Thyroid gland (tissue), 4 donors: ENCODE results near the gene RASGRF2. TPM values are rescaled to one million over a fixed set of nuclear protein-coding genes. Genes with fewer than 3 reads are reported as not detected.

Source experiments
- DNase-seq, 2 donors: peaks; one replicate each; pipeline ENCODE4 v3.0.0-alpha.2; 2019
- H3K27ac ChIP-seq, 3 donors: fragments of 200-600 bp; sonication (generic); 1 replicate in 2 of 3; 2 replicates in 1 of 3; pipeline ENCODE4 v1.5.1; 2016 to 2019; ENCODE audit warnings: mild to moderate bottlenecking in 1 of 3, moderate library complexity in 1 of 3
- H3K27me3 ChIP-seq: fragments of 200-600 bp; sonication (generic); one replicate; pipeline ENCODE4 v1.5.1; 2019
- H3K36me3 ChIP-seq, 2 donors: fragments of 200-600 bp; sonication (generic); one replicate each; pipeline ENCODE4 v1.5.1; 2016 to 2019
- H3K4me1 ChIP-seq, 2 donors: fragments of 200-600 bp; sonication (generic); one replicate each; pipeline ENCODE4 v1.5.1; 2017 to 2019
- H3K4me3 ChIP-seq, 3 donors: fragments of 200-600 bp; sonication (generic); replicated peaks in 1 of 3; 1 replicate in 2 of 3; 2 replicates in 1 of 3; pipeline ENCODE4 v1.5.1; 2016; ENCODE audit warnings: mild to moderate bottlenecking in 1 of 3
- H3K9me3 ChIP-seq: fragments of 200-600 bp; sonication (generic); one replicate; pipeline ENCODE4 v1.5.1; 2017
- POLR2A ChIP-seq, 2 donors: fragments of 450-650 bp; IDR thresholded peaks; one replicate each; pipeline ENCODE4 v1.6.1; 2017; ENCODE audit warnings: antibody characterized with exemption in 2 of 2, mild to moderate bottlenecking in 2 of 2, moderate library complexity in 1 of 2
- WGBS, 2 donors: methylation state at CpG; one replicate each; pipeline ENCODE4 v1.1.5; 2017; 5-methylcytosine and 5-hydroxymethylcytosine counted together
- intact Hi-C: fragments of 100-400 bp; cut with DNase I; formaldehyde crosslinking; loops from one replicate; pipeline ENCODE4 v1.15.1; 2023
- total RNA-seq, 4 donors: library from RNA; depleted of rRNA; stranded (reverse); fragments of >200 nt; gene quantifications; one replicate each; pipeline ENCODE4 v1.2.3, GENCODE V29; 2016
- TF ChIP-seq, protein P1 (sequence below), 6 experiments: fragments of 200-600 bp in 3 of 6; fragments of 450-650 bp in 3 of 6; sonication (generic) in 3 of 6; IDR thresholded peaks; one replicate each; pipeline ENCODE4 v1.5.1; 2016 to 2019; ENCODE audit warnings: antibody characterized with exemption in 6 of 6, mild to moderate bottlenecking in 2 of 6, inconsistent platforms in 1 of 6, moderate library complexity in 1 of 6

The RASGRF2 gene
- total RNA-seq, 4 donors from 2014 or later: 9.2 to 18.8 (median 14.8) TPM

DNA sequence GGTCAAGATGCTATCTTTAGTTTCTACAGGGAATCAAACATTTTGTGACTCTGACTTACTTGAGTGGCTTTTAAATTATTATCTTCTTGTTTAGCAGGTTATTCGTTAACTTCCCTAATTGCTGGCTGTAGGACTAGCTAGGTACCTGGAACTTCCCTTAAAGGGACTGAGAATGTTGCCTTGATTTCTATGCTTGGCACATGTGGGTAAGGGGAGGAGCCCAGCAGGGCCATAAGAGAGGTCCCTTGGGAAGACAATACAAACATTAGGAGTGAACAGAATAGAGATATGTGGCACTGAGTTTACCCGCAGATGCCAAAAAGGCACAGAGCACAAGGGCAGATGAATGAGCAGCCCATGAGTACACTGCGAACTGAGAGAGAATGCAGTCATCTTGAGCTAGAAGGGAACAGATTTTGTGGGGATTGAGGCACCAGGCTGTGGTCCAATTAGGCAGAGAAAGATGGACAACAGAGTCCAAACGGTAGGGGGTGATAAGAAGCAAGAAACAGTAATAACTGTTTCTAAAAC is 282.8 kb downstream of the RASGRF2 start:
- H3K36me3 ChIP-seq: no peaks in the 10 kb centered on the region
- no peak overlapping the region for H3K27ac ChIP-seq
- WGBS, 2 donors: 64 to 80% methylated on average over 4 of the region's 4 CpGs
- no peaks in the 10 kb centered on the region for H3K27me3 ChIP-seq
- no peak overlapping the region for H3K4me3 ChIP-seq
- intact Hi-C loops: no loop called here
- no peaks in the 10 kb centered on the region for H3K9me3 ChIP-seq
- no peak for TF ChIP-seq POLR2A (IDR thresholded peaks at IDR 0.05)
- TF ChIP-seq, protein P1, sequence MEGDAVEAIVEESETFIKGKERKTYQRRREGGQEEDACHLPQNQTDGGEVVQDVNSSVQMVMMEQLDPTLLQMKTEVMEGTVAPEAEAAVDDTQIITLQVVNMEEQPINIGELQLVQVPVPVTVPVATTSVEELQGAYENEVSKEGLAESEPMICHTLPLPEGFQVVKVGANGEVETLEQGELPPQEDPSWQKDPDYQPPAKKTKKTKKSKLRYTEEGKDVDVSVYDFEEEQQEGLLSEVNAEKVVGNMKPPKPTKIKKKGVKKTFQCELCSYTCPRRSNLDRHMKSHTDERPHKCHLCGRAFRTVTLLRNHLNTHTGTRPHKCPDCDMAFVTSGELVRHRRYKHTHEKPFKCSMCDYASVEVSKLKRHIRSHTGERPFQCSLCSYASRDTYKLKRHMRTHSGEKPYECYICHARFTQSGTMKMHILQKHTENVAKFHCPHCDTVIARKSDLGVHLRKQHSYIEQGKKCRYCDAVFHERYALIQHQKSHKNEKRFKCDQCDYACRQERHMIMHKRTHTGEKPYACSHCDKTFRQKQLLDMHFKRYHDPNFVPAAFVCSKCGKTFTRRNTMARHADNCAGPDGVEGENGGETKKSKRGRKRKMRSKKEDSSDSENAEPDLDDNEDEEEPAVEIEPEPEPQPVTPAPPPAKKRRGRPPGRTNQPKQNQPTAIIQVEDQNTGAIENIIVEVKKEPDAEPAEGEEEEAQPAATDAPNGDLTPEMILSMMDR (IDR thresholded peaks at IDR 0.05): no peak
- no peaks in the 10 kb centered on the region for H3K4me1 ChIP-seq
- no peak for DNase-seq

GRCh38 chr5:81244451-81244850 is 284.3 kb downstream of the RASGRF2 start:
- Histone ChIP-seq H3K4me1 (no peaks in the 10 kb centered on the region), H3K4me3 (no peak overlapping the region), H3K9me3 (no peaks in the 10 kb centered on the region), H3K36me3 (no peaks in the 10 kb centered on the region), H3K27ac (no peak overlapping the region), H3K27me3 (no peaks in the 10 kb centered on the region)
- intact Hi-C loops: no loop called here
- no peak for DNase-seq
- TF ChIP-seq, protein P1 (IDR thresholded peaks at IDR 0.05): no peak
- no peak for TF ChIP-seq POLR2A (IDR thresholded peaks at IDR 0.05)
- WGBS, 2 donors: 89 to 93% methylated on average over 4 of the region's 4 CpGs

GRCh38 chr5:81245871-81246235 is 285.7 kb downstream of the RASGRF2 start:
- TF ChIP-seq POLR2A (IDR thresholded peaks at IDR 0.05): no peak
- TF ChIP-seq, protein P1 (IDR thresholded peaks at IDR 0.05): no peak
- 83 to 92% methylated on average over 5 of the region's 5 CpGs for WGBS, 2 donors

GRCh38 chr5:81246697-81247096 is 286.5 kb downstream of the RASGRF2 start:
- H3K4me3 ChIP-seq: no peak overlapping the region
- intact Hi-C loops: no loop called here
- TF ChIP-seq POLR2A (IDR thresholded peaks at IDR 0.05): no peak
- TF ChIP-seq, protein P1 (IDR thresholded peaks at IDR 0.05): no peak
- no peaks in the 10 kb centered on the region for H3K36me3 ChIP-seq
- no peaks in the 10 kb centered on the region for H3K27me3 ChIP-seq
- DNase-seq: no peak
- H3K27ac ChIP-seq: no peak overlapping the region
- WGBS, 2 donors: 92 to 94% methylated on average over 6 of the region's 6 CpGs
- no peaks in the 10 kb centered on the region for H3K9me3 ChIP-seq
- no peaks in the 10 kb centered on the region for H3K4me1 ChIP-seq

More at GRCh38 chr5:81245871-81246235, 285.7 kb downstream of the RASGRF2 start:
- Histone ChIP-seq H3K27me3 (no peaks in the 10 kb centered on the region), H3K4me3 (no peak overlapping the region), H3K4me1 (no peaks in the 10 kb centered on the region), H3K36me3 (no peaks in the 10 kb centered on the region), H3K27ac (no peak overlapping the region), H3K9me3 (no peaks in the 10 kb centered on the region)
- no peak for DNase-seq
- intact Hi-C loops: no loop called here

DNA sequence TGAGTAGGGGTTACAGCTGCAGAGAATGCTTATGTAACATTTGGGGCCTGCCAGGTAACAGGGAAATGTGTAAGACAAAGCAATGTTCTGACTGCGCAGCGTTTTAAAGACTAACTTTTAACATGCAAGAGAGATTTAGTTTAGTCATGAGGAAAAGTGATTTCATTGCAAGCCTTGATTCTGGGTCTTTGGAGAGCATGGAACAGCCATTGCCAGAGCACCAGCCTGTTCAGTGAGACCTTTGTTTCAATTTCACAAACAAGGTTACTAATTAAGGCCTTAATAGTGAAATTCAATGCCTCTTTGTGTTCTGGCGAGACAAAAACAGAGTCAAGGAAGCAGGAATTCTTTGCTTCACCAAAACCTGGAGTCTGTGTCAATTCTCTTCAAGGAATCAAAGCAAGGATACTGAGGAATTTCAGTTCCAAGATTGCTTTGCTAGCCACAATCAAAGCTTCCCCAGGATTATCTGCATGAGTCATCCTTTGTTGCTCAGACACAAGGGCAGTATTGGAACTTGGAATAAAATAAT is 287.3 kb downstream of the RASGRF2 start:
- Histone ChIP-seq H3K4me1 (no peaks in the 10 kb centered on the region), H3K4me3 (no peak overlapping the region), H3K27ac (no peak overlapping the region), H3K27me3 (no peaks in the 10 kb centered on the region), H3K9me3 (no peaks in the 10 kb centered on the region), H3K36me3 (no peaks in the 10 kb centered on the region)
- WGBS, 2 donors: 88 to 91% methylated on average over 3 of the region's 3 CpGs
- no peak for TF ChIP-seq POLR2A (IDR thresholded peaks at IDR 0.05)
- TF ChIP-seq, protein P1 (IDR thresholded peaks at IDR 0.05): no peak
- DNase-seq: no peak
- intact Hi-C loops: no loop called here
